Fibroblast of skin of left quadriceps (primary cell): ENCODE data around the gene ARHGEF16.

Source experiments
- DNase-seq, 2 experiments: peaks; one replicate each; pipeline ENCODE4 v3.0.0-alpha.2; 2013; ENCODE audit warnings: low read depth in 2 of 2

ARHGEF16 gene

DNA sequence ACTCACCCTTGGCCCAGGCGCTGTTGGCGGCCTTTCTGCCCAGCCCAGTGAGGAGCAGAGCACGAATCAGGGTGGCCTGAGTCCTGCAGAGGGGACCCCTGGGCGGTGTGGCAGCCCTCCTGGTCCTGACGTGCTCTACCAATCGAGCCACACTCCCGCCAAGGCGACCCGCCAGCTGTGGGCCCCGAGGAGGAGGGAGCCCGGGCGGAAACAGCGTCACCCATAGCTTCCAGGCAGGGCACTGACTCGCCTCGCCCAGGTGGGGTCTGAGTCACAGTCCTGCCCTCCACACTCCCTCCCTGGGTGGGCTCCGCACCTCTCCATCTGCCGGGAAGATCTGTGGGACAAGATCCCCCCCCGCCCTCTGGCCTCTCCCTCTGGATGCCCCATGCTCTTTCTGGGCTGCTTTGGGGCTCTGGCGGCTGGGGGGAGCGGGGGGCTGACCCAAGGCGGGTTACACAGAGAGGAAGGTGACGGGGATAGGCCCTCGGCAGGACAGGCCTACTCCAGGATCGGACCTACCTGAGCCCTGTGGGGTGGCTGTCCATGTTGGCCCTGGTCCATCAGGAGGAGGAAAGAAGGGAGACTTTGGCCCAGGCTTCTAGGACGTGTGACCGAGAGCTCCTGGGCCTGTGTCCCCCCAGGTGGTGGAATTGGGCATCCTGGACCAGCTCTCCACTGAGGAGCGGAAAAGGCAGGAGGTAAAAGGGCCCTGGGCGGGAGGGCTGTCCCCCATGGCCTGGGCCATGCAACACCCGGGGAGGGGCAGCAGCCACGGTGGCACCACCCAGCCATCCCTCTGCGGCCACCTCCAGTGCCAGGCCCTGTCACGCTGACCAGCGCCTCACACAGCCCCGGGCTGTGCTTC lies 14.0 kb downstream of the ARHGEF16 start:
- no peak for DNase-seq

DNA sequence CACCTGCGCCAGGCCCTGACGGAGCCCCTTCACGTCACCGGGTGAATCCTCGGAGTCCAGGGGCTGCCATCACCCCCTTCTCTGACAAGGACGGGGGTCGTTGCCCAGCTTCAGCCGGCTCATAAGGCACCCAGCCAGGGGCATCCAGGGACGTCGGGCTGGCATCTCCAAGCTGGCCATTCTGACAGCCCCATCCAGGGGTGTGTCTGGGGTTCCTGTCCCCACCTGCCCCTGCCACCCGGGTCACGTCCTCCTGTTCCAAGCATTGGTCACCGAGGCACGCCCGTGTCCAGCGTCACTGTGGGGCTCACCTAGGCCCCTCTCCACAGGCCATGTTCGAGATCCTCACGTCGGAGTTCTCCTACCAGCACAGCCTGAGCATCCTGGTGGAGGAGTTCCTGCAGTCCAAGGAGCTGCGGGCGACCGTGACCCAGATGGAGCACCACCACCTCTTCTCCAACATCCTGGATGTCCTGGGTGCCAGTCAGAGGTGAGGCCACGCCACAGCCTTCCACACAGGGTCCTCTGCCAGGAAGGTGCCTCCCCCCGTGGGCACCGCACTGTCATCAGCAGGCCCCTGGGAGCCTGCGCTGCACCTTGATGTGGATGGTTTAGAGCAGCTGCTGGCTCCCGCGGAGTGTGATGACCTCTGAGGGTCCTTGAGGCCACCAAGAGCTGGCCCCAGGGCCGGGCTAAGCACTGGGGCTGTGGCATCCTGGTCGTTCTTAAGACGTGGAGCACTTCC lies 14.8 kb downstream of the ARHGEF16 start:
- DNase-seq = no peak

DNA sequence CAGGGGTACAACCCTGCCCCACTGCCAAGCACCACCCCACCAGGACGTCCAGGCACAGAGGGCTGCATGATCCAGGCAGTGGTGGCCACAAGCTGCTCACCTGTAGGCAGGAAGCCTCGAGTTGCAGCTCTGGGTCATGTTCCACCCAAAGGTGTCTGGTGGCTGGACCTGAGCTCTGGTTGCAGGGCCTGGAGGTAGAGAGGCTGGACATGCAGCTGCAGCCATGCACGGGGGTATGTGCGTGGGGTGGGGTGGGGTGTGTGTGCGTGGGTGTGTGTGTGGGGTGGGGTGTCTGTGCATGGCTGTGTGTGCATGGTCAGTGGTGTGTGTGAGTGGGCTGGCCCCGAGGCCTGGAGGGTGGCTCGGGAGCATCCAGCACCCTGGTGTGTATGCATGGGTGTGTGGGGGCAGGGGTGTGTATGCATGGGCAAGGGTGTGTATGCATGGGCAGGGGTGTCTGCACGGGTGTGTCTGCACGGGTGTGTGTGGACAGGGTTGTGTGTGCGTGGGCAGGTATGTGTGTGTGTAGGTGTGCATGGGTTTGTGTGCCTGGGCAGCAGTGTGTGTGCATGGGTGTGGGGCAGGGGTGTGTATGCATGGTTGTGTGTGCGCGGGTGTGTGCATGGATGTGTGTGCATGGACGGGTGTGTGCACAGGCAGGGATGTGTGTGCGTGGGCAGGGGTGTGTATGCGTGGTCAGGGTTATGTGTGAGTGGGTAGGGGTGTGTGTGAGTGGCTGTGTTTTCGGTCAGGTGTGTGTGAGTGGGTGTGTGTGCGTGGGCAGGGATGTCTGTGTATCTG lies 15.6 kb downstream of the ARHGEF16 start:
- no peak for DNase-seq

GRCh38 chr1:3470650-3471355 lies 16.3 kb downstream of the ARHGEF16 start:
- DNase-seq = no peak

DNA sequence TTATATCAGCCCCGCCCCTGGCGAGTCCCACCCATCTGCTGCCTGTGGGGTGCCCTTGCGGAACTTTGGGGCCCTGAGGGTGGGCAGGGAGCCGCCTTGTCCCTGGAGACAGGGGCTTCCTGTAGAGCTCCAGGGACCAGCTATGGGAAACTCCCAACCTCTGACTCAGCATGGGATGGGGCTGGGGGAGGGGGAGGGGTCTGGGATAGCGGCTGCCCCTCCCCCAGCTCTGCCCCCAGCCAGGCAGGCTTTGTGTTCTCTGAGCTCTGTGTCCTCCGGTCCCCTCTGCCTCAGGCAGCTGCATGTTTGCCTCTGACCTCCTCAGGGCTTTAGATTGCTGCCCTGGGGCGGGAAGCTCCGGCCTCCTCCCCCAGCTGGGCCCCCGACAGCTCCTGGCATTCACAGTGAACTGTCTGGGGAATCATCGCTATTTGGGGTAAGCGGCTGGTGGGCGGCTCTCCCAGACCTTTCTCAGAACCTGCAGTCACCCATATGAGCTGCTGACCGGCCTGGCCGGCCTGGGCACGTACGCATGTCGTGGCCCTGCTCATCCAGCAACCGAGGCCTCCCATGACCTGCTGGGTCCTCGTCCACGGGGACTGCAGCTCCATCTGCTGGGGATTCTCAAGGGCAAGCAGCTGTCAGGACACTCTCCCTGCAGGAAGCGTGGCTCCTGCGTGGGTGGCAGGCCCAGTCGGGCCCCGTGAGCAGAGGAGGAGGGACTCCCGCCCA lies 17.1 kb downstream of the ARHGEF16 start:
- DNase-seq = peak; percentile 17 to 23

DNA sequence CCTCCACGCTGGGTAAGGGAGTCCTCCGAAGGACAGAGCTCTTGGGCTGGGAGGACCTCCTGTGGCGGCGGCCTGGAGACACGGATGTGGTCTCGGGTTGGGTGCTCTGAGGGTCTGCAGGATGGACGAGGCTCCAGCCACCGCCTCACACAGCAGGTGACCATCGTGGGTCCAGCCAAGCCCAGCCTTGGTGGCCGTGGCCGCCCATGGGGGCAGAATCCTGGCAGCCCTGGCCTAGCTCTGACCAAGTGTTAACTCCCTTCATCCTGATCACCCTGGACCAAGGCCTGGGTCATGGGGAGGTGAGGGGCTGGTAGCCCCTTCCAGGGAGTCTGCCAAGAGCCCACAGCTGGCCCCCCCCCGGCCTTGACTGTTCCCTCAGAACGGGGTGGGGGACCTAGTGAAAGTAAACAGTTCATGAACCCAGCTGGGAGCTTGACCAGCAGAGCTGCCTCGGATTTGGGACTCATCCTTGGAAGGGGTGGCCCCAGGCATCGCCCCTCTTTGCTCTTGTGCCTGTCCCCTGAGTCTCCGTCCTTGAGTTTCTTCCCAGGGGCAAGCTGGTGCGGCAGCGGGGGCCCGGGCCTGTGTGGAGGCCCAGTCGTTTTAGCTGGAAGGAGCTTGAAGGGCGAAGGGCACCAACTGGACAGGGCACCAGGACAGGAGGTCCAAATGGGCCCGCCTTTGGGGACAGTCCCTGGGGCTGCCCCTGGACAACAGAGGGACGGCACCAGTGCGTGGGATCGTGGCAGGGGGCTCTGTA lies 17.8 kb downstream of the ARHGEF16 start:
- DNase-seq = no peak

- no peak for DNase-seq
Observed at GRCh38 chr1:3472906-3473305, 18.4 kb downstream of the ARHGEF16 start.

GRCh38 chr1:3473381-3473844 lies 18.9 kb downstream of the ARHGEF16 start:
- peak; percentile 78 to 82 for DNase-seq

DNA sequence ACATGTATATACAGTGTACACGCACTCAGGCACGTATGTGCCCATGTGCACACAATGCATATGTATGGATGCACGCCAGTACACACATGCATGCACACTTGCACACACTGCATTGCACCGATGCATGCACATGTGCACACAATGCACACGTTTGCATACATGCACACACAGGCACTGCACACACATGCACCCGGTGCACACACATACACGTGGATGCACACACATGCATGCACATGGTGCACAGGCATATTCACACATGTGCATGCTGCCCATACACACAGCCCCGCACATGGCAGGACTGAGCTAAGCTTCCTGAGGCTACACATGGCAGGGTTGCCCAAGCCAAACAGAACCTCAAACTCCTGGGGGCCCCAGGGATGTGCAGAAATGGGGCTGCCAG lies 19.6 kb downstream of the ARHGEF16 start:
- DNase-seq = no peak

DNA sequence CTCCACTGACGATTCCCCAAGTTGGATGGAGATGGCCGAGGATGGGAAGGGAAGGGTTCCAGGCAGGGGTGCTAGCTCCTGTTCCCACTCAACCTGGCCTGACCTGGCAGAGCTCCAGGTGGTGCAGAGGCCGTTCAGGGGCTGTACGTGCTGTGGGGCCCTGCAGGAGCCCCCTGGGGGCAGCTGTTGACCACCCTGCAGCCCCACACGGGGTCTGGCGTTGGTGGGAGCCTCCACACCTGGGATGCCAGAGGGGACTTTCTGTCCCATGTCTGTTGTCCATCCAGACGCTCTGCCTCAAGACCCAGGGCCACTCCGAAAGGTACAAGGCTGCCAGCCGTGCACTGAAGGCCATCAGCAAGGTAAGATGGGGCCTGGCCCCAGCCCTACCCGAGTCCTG lies 20.0 kb downstream of the ARHGEF16 start:
- DNase-seq = no peak

GRCh38 chr1:3475839-3476573 lies 21.5 kb downstream of the ARHGEF16 start:
- no peak for DNase-seq

- DNase-seq = no peak
Observed at GRCh38 chr1:3476666-3477065, 22.2 kb downstream of the ARHGEF16 start.

DNA sequence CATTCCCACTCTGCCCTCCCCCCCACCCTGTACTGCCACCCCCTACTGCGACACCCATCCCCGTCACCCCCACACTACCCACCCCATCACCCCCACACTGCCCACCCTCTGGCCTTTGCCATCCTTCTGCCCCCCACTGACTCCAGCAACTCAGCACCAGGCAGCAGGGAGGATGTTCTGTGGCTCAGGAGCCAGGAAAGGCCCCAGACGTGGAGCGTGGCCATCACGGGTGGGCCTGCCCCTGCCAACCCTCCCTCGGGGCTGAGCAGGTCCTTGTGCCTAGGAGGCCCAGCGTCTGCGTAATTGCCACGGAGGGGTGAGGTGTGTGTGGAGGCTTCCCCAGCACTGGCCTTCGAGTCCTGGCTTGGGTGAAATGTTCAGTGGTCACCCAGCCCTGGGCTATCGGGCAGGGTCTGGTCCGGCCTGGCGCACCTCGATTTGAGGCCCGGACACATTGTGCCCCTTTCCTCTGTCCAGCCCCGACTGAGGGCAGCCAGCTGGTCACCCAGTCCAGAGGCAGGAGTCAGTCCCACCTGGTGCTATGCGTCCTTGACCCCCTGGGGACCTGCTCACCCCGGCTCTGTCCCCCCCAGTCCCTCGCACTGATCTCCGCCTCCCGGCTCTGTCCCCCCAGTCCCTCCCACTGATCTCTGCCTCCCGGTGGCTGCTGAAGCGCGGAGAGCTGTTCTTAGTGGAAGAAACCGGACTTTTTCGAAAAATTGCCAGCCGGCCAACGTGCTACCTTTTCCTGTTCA lies 23.0 kb downstream of the ARHGEF16 start:
- no peak for DNase-seq

DNA sequence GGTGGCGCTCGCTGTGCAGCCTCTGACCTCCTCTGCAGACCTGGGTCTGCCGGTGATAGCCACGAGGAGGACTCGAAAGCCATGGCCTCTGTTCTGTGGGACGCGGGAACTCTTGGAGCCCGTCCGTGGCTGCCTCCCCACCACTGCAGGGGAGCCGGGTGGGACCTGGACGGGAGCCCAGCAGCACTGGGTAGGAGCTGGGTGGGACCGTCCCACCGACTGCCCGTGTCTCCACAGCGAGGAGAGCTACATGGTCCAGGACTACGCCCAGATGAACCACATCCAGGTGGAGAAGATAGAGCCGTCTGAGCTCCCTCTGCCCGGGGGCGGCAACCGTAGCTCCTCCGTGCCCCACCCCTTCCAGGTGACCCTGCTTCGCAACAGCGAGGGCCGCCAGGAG lies 23.7 kb downstream of the ARHGEF16 start:
- no peak for DNase-seq

DNA sequence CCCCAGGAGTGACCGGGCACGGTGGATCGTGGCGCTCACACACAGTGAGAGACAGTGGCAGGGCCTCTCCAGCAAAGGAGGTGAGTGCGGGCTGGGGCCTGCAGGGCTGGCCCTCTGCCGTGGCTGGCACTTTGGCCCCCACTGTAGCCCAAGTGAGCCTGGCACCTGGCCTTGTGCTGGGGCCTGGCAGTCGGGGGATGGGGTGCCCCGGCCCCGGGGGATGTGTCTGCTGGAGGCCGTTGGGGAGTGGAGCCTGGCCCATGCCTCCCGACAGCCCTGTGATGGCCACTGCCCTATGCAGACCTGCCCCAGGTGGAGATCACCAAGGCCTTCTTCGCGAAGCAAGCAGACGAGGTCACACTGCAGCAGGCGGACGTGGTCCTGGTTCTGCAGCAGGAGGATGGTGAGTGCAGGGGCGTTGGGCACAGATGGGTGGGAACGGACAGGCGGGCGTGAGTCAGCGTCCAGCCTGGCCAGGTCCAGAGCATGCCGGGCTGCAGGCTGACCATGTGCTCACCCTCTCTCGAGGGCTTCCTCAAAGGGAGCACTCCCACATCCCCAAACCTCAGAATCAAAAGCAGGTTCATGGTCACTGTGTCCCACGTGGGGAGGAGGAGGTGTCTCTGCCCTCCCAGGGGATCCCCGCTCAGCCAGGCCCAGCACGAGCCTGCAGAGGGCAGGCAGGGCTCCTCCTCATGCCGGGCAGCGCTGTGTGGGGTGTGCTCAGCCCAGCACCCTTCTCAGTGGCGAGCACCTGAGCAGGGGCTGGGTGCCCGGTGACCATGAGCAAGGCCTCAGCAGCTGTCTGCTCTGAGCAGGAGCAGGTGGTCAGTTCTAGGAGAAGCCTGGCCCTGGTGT lies 25.3 kb downstream of the ARHGEF16 start:
- no peak for DNase-seq

- DNase-seq = no peak
Observed at GRCh38 chr1:3480369-3480719, 25.9 kb downstream of the ARHGEF16 start.

DNA sequence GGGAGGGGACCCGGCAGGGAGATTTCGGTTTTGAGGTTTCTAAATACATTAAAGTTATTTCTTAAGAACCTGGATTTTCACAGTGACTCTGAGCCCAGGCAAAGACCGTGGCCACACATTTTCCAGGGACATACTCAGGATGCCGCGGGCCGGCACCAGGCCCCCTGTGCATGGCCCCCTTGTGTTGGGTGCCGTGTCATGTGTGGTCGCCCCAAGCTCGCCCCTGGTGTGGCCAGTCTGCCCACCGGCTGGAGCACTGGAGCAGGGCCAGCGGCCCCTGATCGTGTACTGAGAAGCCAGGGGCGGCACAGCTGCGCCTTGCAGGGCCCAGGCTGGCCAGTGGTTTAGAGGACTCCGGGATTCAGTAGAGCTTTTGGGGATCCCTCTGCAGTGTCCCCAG lies 26.6 kb downstream of the ARHGEF16 start:
- DNase-seq = no peak
